Esophagus muscularis mucosa (tissue), 4 donors: Measurements from ENCODE around the gene PHLPP1. TPM values are rescaled to one million over a fixed set of nuclear protein-coding genes. Genes with fewer than 3 reads are reported as not detected.

ENCODE experiments used
- DNase-seq: peaks from one replicate; pipeline ENCODE4 v3.0.0-alpha.2; 2017; ENCODE audit errors: extremely low spot score
- H3K27ac ChIP-seq, 4 donors: fragments of 200-600 bp; sonication (generic); replicated peaks in 1 of 4; 1 replicate in 3 of 4; 2 replicates in 1 of 4; pipeline ENCODE4 v1.5.1; 2016 to 2019; ENCODE audit warnings: mild to moderate bottlenecking in 1 of 4
- H3K27me3 ChIP-seq, 4 donors: fragments of 200-600 bp; sonication (generic); one replicate each; pipeline versions ENCODE4 v1.5.1 to v1.6.0; 2016 to 2019
- H3K36me3 ChIP-seq, 4 donors: fragments of 200-600 bp; sonication (generic); one replicate each; pipeline ENCODE4 v1.5.1; 2016 to 2019
- H3K4me1 ChIP-seq, 4 donors: fragments of 200-600 bp; sonication (generic); one replicate each; pipeline ENCODE4 v1.5.1; 2016 to 2019
- H3K4me3 ChIP-seq, 4 donors: fragments of 200-600 bp; sonication (generic); 1 replicate in 2 of 4; 2 replicates in 2 of 4; pipeline ENCODE4 v1.5.1; 2016 to 2019; ENCODE audit warnings: mild to moderate bottlenecking in 4 of 4, moderate library complexity in 1 of 4
- H3K9me3 ChIP-seq, 4 donors: fragments of 200-600 bp; sonication (generic); 1 replicate in 3 of 4; 2 replicates in 1 of 4; pipeline ENCODE4 v1.5.1; 2016 to 2019
- CTCF ChIP-seq, 3 experiments: fragments of 200-600 bp in 2 of 3; fragments of 450-650 bp in 1 of 3; sonication (generic) in 2 of 3; IDR thresholded peaks; one replicate each; pipeline ENCODE4 v1.5.1; 2017 to 2019; ENCODE audit warnings: antibody characterized with exemption in 3 of 3, mild to moderate bottlenecking in 2 of 3, moderate library complexity in 1 of 3
- EP300 ChIP-seq: sonication (generic); formaldehyde crosslinking; IDR thresholded peaks from one replicate; pipeline ENCODE4 v1.6.1; 2017; ENCODE audit warnings: antibody characterized with exemption
- POLR2A ChIP-seq: fragments of 450-650 bp; IDR thresholded peaks from one replicate; pipeline ENCODE4 v1.6.1; 2017; ENCODE audit warnings: antibody characterized with exemption, moderate library complexity, mild to moderate bottlenecking, low read depth
- POLR2AphosphoS5 ChIP-seq, 2 donors: sonication (generic); formaldehyde crosslinking; IDR thresholded peaks; one replicate each; pipeline ENCODE4 v1.6.1; 2017; ENCODE audit warnings: antibody characterized with exemption in 2 of 2
- WGBS: methylation state at CpG from one replicate; pipeline ENCODE4 v1.1.5; 2018; 5-methylcytosine and 5-hydroxymethylcytosine counted together
- intact Hi-C: fragments of 100-400 bp; cut with DNase I; formaldehyde crosslinking; loops from one replicate; pipeline ENCODE4 v1.15.1; 2023
- total RNA-seq, 4 donors: library from RNA; depleted of rRNA; stranded (reverse); fragments of >200 nt; gene quantifications; one replicate each; pipeline versions ENCODE4 v1.1.0 to v1.2.1, GENCODE V29; 2016

Gene PHLPP1
- total RNA-seq, 4 donors from 2014 or later, result 11.6 to 23.0 (median 17.3) TPM

DNA sequence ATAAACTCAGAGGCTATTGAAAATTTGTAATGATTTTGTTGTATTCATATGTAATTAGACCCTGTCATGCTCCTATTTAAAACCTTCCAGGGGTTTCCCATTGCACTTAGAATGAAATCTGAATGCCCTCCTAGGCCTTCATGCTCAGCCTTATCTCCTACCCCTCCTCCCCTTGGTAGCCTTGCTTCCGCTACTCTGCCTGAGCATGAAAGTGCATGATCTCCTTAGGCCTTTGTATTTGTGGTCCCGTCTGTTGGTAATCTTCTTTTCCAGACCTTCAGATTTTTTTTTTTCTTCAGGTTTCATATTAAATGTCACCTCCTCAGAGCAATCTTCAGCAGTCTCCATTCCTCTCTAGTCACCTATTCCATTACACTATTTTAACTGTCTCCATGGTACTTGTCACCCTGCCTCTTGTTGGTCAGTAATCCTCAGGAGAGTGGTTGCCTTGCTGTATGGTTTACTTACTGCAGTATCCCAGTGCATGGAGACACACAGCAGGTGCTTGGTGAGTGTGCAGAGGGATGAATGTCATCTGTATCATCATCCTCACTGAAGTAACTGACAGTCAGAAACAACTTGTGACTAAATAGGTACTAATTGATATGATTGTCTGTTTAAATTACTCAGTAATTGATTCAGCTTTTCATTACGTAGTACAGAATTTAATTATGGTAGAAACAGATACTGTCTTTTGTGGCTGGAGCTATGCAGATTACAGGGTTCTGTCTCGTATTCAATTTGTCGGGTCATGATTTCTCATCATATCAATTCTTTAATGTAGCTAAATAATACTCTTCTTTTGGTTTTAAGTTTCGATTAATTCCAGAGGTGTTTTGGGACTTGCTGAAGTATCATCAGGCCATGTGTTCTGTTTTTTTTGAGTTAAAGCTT lies 63.9 kb downstream of the PHLPP1 start:
- WGBS, result 92% methylated on average over 6 of the region's 6 CpGs

DNA sequence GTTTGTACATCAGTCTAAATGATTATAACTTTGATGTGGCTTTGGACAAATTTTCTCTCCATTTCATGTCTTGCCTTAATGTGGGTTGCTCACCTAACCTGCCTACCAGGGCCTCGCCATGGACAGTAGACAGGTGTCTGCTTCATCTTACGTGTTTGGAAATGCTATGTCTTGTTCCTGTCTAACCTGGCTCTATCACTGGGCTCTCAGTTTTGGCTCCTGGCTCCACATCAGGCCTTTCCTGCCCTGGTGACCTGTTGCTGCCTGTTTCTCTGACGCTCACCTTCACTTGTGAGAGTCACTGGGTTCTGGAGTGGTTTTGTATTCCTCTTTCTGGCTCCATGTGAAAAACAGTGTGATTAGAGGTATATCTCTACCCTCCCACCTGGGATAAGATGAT lies 65.9 kb downstream of the PHLPP1 start:
- Histone ChIP-seq H3K4me1 (peaks cover 3 to 54% (median 44%) of the 10 kb centered on the region in 4 donors), H3K4me3 (no peak overlapping the region), H3K9me3 (no peaks in the 10 kb centered on the region), H3K27ac (peak overlapping the region; percentile 7 to 63 (median 50)), H3K27me3 (no peaks in the 10 kb centered on the region), H3K36me3 (no peaks in the 10 kb centered on the region)
- 95% methylated on average over 3 of the region's 3 CpGs for WGBS
- DNase-seq, result no peak
- intact Hi-C loops, result loop anchor here (5.0 kb wide), 1 partner anchor 64 kb away; the partner anchor contains the start of gene PHLPP1
- no peak for TF ChIP-seq CTCF (IDR thresholded peaks at IDR 0.05)
- no peak for TF ChIP-seq POLR2AphosphoS5 (IDR thresholded peaks at IDR 0.05)
- no peak for TF ChIP-seq EP300
- no peak for TF ChIP-seq POLR2A

More for the DNA sequence above, 63.9 kb downstream of the PHLPP1 start:
- Histone ChIP-seq H3K27ac (no peak overlapping the region), H3K9me3 (no peaks in the 10 kb centered on the region), H3K4me1 (peaks cover under 1 to 33% (median 24%) of the 10 kb centered on the region in 4 donors), H3K36me3 (no peaks in the 10 kb centered on the region), H3K27me3 (no peaks in the 10 kb centered on the region), H3K4me3 (no peak overlapping the region)
- no peak for TF ChIP-seq CTCF (IDR thresholded peaks at IDR 0.05)
- TF ChIP-seq EP300, result no peak
- no peak for TF ChIP-seq POLR2AphosphoS5 (IDR thresholded peaks at IDR 0.05)
- no peak for TF ChIP-seq POLR2A
- DNase-seq, result no peak
- intact Hi-C loops, result no loop called here

GRCh38 chr18:62781893-62782292 lies 66.6 kb downstream of the PHLPP1 start:
- no peak for DNase-seq
- no peaks in the 10 kb centered on the region for H3K36me3 ChIP-seq
- H3K9me3 ChIP-seq, result no peaks in the 10 kb centered on the region
- WGBS, result 55% methylated on average over 2 of the region's 2 CpGs
- intact Hi-C loops, result loop anchor here (5.0 kb wide), 1 partner anchor 65 kb away; the partner anchor contains the start of gene PHLPP1
- peak overlapping the region; percentile 7 to 63 (median 43) for H3K27ac ChIP-seq
- peaks cover 3 to 55% (median 50%) of the 10 kb centered on the region in 4 donors for H3K4me1 ChIP-seq
- no peak for TF ChIP-seq EP300
- peak; percentile 29 to 62 for TF ChIP-seq POLR2AphosphoS5 (IDR thresholded peaks at IDR 0.05)
- H3K27me3 ChIP-seq, result no peaks in the 10 kb centered on the region
- no peak overlapping the region for H3K4me3 ChIP-seq

DNA sequence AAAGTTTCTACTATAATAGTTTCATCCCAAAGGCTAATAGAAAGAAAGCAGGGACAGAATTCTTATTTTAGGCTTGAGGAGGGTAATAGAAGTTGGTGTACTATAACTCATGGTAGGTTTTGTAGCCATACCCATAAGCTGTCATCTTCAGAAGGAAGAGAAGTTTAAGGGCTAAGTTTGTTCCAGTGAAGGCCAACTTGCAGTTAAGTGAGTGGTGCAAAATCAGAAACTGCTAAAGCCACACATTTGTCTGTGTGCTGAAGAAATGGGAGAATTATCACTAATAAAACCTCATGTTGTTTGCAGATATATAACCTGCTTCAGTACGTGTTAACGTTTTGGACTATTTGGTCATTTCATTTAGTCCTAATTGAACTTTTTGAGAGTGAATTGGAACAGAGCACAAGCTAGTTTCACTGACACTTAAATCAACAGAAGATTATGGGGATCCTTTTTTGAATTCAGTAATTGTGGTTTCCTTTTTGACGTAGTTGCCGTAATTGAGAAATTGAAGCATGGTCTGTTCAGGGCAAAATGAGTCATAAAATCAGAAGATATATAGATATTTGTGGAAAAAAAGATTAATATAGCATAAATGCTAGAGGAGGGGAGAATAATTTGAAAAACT lies 69.1 kb downstream of the PHLPP1 start:
- no peak for DNase-seq
- no peak for TF ChIP-seq CTCF (IDR thresholded peaks at IDR 0.05)
- TF ChIP-seq POLR2A, result no peak
- no peak for TF ChIP-seq EP300
- TF ChIP-seq POLR2AphosphoS5 (IDR thresholded peaks at IDR 0.05), result no peak
- 37% methylated on average over 4 of the region's 4 CpGs for WGBS
- H3K27me3 ChIP-seq, result no peaks in the 10 kb centered on the region
- no peaks in the 10 kb centered on the region for H3K36me3 ChIP-seq
- intact Hi-C loops, result loop anchor here (5.0 kb wide), 1 partner anchor 67 kb away; the partner anchor contains the start of gene PHLPP1
- H3K4me3 ChIP-seq, result peak overlapping the region in 1 of 4 donors; percentile 5
- no peaks in the 10 kb centered on the region for H3K9me3 ChIP-seq
- H3K27ac ChIP-seq, result peak overlapping the region; percentile 52 to 64 (median 58)
- H3K4me1 ChIP-seq, result peaks cover 3 to 77% (median 63%) of the 10 kb centered on the region in 4 donors

GRCh38 chr18:62784966-62785413 lies 69.6 kb downstream of the PHLPP1 start:
- Histone ChIP-seq H3K9me3 (no peaks in the 10 kb centered on the region), H3K4me3 (peak overlapping the region in 1 of 4 donors; percentile 5), H3K27ac (peak overlapping the region; percentile 52 to 64 (median 58)), H3K4me1 (peaks cover 3 to 82% (median 61%) of the 10 kb centered on the region in 4 donors), H3K36me3 (no peaks in the 10 kb centered on the region), H3K27me3 (no peaks in the 10 kb centered on the region)
- no peak for TF ChIP-seq EP300
- TF ChIP-seq POLR2AphosphoS5 (IDR thresholded peaks at IDR 0.05), result peak in 1 of 2 donors; percentile 20
- WGBS, result 37% methylated on average over 3 of the region's 3 CpGs
- no peak for DNase-seq
- intact Hi-C loops, result loop anchor here (5.0 kb wide), 2 partner anchors 38 to 68 kb away; partner anchors contain the start of gene PHLPP1
